HG03378 (cell line): ENCODE data around the gene CENPE.
"Not testable (repeated sequence)": the region's sequence is repeated elsewhere in the genome, so short reads cannot be mapped to it uniquely, and the experiment has no call there.

Source experiments
- ATAC-seq: cut with Tn5 transposase; IDR thresholded peaks from one replicate; pipeline ENCODE4 v1.9.1; 2021; ENCODE audit warnings: mild to moderate bottlenecking, moderate library complexity; ENCODE audit not compliant: unreplicated experiment

CENPE gene, protein sequence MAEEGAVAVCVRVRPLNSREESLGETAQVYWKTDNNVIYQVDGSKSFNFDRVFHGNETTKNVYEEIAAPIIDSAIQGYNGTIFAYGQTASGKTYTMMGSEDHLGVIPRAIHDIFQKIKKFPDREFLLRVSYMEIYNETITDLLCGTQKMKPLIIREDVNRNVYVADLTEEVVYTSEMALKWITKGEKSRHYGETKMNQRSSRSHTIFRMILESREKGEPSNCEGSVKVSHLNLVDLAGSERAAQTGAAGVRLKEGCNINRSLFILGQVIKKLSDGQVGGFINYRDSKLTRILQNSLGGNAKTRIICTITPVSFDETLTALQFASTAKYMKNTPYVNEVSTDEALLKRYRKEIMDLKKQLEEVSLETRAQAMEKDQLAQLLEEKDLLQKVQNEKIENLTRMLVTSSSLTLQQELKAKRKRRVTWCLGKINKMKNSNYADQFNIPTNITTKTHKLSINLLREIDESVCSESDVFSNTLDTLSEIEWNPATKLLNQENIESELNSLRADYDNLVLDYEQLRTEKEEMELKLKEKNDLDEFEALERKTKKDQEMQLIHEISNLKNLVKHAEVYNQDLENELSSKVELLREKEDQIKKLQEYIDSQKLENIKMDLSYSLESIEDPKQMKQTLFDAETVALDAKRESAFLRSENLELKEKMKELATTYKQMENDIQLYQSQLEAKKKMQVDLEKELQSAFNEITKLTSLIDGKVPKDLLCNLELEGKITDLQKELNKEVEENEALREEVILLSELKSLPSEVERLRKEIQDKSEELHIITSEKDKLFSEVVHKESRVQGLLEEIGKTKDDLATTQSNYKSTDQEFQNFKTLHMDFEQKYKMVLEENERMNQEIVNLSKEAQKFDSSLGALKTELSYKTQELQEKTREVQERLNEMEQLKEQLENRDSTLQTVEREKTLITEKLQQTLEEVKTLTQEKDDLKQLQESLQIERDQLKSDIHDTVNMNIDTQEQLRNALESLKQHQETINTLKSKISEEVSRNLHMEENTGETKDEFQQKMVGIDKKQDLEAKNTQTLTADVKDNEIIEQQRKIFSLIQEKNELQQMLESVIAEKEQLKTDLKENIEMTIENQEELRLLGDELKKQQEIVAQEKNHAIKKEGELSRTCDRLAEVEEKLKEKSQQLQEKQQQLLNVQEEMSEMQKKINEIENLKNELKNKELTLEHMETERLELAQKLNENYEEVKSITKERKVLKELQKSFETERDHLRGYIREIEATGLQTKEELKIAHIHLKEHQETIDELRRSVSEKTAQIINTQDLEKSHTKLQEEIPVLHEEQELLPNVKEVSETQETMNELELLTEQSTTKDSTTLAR (N-terminal part only)

DNA sequence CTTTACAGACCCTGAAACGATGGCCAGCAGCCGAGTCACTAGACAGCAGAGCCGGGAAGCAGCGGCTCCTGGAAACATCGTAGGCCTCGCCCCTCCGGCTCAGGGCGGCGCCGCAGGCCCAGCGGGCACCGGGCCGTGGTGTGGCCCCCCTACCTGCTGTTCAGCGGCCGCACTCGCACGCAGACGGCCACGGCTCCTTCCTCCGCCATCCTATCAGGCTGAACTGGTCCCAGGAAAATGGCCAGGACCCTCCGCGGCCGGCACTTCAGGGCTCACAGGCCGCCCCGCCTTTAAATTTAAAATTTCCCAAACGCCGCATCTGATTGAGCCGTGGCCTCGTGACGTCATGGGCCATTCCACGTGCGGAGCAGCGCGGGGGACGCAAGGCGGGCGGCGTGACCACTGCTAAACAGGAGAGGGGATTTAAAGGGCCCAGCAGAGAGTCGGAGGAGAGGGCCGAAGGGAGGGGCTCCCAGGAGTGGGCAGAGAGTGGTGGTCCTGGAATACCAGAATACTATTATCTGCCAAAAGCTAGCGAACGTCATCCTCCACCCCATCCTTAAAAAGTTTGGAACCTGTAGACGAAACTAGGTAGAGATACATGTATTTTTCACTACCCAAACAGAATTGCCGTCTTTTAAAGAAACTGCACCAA, at the start of gene CENPE:
CENPE (minus strand) TSS at position 233 of the 655 bp plus-strand sequence; CDS start at position 209, 24 bp downstream.
- peak; percentile 94 for ATAC-seq

DNA sequence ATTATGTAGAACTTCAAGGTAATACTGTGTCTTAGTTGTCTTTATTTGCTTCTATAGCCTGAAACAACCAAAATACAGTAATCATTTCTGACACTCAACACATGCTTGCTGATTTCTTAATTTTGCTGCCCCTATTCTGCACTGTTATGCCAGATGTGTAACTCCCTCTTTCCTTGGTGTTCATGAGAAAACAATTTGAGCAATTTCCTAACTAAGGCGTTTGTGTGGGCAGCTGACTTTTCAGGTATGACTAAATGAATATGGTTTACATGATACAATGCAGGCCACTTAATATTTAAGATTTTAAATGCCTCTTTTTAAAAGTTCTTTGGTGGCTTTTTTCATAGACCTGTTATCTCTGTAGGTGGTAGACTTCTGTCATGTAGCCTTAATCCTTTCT, 46.1 kb upstream of the CENPE start:
- ATAC-seq: no peak

DNA sequence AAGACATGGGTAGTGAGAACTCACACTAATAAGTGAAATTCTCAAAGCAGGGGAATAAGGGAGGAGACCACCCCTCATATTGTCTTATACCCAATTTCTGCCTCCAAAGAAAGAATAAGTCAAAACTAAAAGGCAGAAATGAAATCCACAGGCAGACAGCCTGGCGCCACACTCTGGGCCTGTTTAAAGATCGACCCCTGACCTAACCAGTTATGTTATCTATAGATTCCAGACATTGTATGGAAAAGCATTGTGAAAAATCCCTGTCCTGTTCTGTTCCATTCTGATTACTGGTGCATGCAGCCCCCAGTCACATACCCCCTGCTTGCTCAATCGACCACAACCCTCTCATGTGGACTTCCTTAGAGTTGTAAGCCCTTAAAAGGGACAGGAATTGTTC, 32.8 kb upstream of the CENPE start:
- not testable (repeated sequence) for ATAC-seq

DNA sequence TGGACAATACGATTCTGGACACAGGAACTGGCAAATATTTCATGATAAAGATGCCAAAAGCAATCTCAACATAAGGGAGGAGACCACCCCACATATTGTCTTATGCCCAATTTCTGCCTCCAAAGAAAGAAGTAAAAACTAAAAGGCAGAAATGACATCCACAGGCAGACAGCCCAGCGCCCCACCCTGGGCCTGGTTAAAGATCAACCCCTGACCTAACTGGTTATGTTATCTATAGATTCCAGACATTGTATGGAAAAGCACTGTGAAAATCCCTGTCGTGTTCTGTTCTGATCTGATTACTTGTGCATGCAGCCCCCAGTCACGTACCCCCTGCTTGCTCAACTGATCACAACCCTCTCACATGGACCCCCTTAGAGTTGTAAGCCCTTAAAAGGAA, 25.4 kb upstream of the CENPE start:
- ATAC-seq: not testable (repeated sequence)

DNA sequence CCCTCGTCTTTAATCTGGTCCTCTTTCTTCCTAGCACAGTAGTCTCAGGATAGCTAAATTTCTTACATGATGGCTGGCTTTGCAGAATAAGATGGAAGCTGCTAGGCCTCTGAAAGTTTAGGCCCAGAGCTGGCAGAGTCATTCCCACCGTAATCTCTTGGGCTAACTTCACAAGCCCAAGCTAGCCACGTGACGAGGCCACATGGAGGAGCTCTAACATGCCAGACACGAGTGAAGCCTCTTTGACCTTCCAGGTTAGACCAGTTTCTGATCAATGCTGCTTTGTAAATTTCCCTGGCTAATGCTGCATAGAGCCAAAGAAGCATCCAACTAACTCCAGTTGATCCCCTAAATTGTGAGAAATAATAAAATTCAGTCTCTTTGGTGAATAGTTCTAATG, 9.5 kb upstream of the CENPE start:
- no peak for ATAC-seq

DNA sequence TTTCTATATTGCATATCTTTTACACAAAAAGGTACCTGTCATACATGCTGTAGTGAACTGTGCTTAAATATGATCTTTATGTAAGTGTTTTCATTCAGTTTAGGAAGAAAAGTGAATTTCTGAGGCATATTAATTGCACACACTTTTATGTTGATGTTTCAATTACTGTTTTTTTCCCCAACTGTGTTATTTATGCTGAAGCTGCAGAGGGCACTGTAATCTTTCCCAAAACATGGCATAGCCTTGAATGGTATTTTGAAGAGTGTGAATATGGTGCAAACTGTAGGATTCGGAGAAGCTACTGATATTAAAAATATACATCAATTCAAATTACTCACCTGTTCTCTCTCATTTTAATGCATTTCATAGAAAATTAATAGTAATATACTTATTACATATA, 6.0 kb upstream of the CENPE start:
- no peak for ATAC-seq

DNA sequence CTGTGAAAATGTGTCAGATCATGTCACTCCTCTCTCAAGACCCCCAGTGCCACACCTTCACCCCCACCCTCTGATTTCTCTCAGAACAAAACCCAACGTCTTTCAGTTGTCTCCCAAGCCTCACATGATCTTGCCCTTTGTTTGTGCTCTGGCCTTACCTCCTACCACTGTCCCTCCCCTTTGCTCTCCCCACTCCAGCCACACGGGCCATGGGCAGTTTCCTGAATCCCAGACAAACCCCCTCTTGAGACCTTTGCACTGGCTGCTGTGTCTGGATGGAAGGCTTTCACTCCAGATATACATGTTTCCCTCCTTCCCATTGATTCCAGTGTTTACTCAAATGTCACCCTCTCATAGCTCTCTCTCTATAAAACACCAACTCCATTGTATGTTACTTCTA, 3.6 kb upstream of the CENPE start:
- ATAC-seq: no peak

DNA sequence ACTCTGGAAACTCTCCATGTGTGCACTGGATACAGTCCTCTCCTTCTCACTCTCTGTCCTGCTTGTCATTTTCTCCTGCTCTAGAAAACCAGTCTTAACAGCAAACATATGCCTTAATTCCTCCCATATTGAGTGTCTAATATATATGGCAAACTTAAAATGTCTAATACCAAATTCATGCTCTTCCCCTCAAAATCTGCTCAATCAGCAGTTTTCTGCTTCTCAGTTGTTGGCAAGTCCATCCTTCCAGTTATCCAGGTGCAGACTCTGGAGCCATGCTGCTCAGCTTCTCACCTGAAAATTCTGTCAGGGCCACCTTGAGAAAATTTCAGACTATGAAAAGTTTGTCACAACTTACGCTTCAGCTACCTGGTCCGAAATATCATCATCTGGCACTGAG, 3.1 kb upstream of the CENPE start:
- ATAC-seq: no peak

DNA sequence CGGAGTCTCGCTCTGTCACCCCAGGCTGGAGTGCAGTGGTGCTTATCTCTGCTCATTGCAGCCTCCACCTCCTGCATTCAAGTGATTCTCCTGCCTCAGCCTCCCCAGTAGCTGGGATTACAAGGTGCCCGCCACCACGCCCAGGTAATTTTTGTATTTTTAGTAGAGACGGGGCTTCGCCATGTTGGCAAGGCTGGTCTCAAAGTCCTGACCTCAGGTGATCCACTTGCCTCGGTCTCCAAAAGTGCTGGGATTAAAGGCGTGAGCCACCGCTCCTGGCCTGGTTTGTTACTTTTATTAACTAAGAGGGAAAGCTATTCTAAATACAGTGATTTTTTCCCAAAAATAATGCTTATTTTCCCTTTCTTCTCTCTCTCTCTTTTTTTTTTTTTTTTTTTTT, 866 bp upstream of the CENPE start:
- no peak for ATAC-seq

DNA sequence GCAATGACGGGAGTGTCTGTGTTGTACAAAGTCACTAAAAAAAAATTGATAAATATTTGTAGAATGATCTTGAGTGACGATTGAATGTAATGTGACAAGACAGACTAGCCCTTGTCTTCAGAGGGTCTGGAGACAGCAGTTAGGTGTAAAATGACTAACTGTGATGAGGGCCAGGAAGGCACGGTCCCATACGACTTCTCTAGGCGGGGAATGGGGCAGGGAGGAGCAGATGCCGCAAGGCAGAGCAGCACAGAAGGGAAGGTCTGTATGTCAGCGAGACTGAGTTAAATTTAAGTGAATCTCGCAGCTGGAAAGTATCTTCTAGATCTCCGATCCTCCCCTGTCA, 405 bp downstream of the CENPE start:
- ATAC-seq: peak; percentile 43

DNA sequence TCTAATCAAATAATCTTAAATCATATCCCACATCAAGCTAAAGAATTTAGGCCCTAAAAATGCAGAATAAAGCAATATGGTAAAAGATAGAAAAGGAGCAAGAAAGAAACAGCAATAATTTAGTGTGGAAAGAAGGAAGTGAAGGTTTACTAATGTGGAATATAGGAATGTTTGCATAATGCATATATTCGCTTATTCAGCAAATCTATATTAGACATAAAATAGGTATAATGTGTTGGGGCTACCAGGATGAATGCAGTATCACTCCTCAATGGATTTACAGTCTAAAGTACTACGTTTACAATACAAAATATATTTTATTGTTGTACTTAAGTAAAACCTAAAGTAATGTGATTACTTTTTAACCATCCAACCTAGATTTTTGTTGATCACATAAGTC, 4.7 kb downstream of the CENPE start:
- no peak for ATAC-seq

DNA sequence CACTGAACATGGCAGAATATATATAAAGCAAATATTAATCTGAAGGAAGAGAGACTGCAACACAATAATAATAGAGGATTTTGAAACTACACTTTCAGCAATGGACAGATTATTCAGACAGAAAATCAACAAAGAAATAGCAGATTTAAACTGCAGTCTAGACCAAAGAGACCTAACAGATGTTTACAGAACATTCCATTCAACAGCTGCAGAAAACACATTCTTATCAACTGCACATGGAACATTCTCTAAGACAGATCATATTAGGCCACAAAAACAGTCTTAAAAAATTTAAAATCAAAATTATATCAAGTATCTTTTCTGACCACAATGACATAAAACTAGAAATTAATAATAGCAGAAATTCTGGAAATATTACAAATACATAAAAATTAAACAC, 27.1 kb downstream of the CENPE start:
- no peak for ATAC-seq

DNA sequence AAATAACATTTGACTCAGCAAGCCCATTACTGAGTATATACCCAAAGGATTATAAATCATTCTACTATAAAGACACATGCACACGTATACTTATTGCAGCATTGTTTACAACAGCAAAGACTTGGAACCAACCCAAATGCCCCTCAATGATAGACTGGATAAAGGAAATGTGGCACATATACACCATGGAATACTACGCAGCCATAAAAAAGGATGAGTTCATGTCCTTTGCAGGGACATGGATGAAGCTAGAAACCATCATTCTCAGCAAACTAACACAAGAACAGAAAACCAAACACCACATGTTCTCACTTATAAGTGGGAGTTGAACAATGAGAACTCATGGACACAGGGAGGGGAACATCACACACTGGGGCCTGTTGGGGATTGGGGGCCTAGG, 28.4 kb downstream of the CENPE start:
- ATAC-seq: not testable (repeated sequence)

DNA sequence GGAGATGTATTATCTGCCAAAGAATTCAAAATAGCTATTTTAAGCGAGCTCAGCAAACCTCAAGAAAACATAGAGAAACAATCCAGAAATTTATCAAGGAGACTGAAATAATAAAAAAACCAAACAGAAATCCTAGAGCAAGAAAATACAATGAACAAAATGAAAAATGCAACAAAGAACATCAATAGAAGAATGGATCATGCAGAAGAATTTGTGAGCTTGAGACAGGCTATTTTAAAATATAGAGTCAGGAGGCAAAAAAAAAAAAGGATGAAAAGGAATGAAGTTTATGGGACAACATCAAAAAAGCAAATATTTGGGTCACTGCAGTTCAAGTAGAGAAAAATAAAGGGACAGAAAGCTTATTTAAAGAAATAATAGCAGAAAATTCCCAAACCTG, 29.1 kb downstream of the CENPE start:
- ATAC-seq: no peak

DNA sequence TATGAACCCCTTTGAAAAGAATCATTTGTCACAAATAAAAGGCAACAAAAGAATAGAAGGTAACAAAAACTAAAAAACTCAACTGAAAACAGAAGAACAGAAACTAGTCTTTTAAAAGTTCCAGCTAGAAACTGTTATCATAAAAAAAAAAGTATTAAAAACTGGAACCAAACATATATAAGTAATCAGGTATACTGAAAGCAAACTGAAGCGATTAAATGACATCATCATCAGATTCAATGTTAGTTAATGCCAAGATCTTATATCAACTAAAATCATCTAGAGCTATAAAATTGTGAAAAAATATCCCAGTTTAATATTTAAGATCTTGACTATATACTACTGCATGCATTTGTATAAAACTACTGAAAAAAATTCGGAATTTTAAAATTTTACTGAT, 36.0 kb downstream of the CENPE start:
- ATAC-seq: no peak

DNA sequence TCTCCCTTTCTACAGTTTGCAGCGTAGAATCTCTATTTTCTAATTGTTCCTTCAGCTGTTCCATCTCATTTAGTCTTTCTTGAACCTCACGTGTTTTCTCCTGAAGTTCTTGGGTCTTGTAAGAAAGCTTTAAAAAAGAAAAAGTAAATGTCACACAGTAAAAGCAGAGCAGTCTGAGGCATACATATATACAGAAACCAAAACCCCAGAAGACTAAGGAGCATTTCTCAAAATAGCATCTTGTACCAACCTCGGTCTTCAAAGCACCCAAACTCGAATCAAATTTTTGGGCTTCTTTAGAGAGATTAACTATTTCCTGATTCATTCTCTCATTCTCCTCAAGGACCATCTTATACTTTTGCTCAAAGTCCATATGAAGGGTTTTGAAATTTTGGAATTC, 39.4 kb downstream of the CENPE start:
- no peak for ATAC-seq

DNA sequence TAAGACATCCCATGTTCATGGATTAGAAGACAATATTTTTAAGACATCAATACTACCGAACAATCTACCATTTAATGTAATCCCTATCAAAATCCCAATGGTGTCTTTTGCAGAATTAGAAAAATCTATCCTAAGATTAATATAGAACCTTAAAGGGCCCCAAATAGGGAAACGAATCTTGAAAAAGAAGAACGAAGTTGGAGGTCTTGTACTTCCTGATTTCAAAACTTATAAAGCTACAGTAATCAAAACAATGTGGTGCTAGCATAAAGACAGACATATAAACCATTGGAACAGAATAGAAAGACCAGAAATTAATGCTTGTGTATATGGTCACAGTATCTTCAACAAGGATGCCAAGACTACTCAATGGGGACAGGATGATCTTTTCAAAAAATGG, 42.0 kb downstream of the CENPE start:
- ATAC-seq: no peak

DNA sequence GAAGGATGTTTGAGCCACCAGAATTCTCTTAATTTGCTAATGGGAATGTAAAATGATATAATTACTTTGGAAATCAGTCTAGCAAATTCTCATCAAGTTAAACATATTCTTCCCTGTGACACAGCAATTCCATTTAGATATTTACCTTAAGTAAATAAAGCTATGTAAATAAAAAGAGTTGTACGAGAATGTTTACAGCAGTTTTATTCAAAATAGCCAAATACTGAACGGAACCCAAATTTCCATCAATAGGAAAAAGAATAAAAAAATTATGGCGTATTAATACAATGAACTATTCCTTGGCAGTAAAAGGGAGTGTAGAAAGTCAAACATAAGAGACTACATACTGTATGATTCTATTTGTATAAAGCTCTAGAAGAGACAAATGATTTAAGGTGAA, 45.8 kb downstream of the CENPE start:
- ATAC-seq: no peak

DNA sequence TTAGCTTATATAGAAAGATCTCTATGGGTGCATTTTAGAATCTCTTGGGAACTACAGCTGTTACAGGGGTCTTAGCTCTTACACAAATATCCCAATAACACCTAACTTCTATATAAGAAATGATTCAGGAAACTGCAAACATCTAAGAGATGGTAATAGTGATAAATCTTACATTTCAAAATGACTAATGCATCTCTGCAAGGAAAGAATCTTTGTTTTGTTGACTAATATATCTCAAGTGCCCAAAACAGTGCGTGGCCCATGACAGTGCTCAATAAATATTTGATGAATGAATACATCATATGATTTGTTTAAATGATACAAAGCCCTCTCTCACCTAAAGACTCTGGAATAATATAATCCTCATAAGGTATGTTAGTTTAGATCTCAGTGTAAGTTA, 47.5 kb downstream of the CENPE start:
- no peak for ATAC-seq

DNA sequence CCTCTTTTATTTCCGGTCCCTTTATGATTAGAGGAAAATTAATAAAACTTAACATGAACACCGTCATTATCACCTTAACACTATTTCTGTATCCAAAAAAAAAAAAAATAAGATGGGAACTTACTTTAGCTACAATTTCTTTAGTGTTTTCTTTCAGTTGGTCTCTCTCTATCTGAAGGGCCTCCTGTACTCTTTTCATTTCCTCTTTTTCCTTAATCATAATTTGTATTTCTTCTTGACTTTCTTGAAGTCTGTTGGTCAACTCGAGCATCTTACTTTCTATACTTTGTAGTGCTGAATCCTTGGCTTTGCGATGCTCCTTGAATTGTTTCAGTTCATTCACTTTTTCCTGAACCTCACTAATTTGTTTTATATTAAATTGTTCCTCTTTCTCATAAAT, 53.2 kb downstream of the CENPE start:
- ATAC-seq: no peak

DNA sequence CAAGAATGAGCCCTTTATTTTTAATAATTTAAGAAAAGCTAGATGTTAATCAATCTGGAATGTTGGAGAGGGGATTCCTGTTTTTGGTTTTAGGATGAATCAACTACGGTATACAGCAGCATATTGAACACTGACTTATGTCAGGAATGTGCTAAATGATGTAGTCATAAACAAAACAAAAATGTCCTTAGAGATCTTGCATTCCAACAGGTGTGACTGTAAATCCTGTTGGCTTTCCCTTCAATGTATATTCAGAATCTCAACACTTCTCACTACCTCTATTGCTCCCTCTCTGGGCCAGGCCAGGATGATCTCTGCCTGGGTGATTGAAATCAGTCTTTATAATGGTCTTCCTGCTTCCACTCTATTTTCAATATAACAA, 60.7 kb downstream of the CENPE start:
- ATAC-seq: no peak
